Measurements from ENCODE around the gene LRRC25.
"Not testable (repeated sequence)": the region's sequence is repeated elsewhere in the genome, so short reads cannot be mapped to it uniquely, and the experiment has no call there.

Gene LRRC25

DNA sequence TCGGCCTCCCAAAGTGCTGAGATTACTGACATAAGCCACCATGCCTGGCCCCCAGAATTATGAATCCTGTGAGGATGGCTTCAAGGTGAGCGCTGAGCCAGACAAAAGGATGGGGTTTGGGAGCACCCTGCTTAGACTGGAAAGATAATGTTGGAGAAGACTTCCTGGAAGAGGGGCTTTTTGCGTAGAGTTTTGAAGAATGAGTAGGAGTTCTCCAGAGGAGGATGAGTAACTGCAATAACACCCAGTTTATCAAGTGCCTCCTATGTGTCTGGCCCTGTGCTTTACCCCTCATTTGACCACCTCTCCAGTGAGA is 12.1 kb downstream of the LRRC25 start:
- no peaks in the 10 kb centered on the region for H3K9me3 ChIP-seq (ENCODE audit: control insufficient read depth, low read length)
- TF ChIP-seq, protein P1, sequence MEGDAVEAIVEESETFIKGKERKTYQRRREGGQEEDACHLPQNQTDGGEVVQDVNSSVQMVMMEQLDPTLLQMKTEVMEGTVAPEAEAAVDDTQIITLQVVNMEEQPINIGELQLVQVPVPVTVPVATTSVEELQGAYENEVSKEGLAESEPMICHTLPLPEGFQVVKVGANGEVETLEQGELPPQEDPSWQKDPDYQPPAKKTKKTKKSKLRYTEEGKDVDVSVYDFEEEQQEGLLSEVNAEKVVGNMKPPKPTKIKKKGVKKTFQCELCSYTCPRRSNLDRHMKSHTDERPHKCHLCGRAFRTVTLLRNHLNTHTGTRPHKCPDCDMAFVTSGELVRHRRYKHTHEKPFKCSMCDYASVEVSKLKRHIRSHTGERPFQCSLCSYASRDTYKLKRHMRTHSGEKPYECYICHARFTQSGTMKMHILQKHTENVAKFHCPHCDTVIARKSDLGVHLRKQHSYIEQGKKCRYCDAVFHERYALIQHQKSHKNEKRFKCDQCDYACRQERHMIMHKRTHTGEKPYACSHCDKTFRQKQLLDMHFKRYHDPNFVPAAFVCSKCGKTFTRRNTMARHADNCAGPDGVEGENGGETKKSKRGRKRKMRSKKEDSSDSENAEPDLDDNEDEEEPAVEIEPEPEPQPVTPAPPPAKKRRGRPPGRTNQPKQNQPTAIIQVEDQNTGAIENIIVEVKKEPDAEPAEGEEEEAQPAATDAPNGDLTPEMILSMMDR (IDR thresholded peaks at IDR 0.05) = no peak
- no peak overlapping the region for H3K4me2 ChIP-seq (ENCODE audit: low read length)
- H3K4me3 ChIP-seq (ENCODE audit: low read depth, low read length) = no peak overlapping the region
- no peak overlapping the region for H3K9ac ChIP-seq
- H3K36me3 ChIP-seq (ENCODE audit: control insufficient read depth, insufficient read depth, low read length) = no peaks in the 10 kb centered on the region
- H3K27ac ChIP-seq = no peak overlapping the region
- no peak overlapping the region for H2AFZ ChIP-seq
- H3K4me1 ChIP-seq = peaks cover 11% of the 10 kb centered on the region
- H3K79me2 ChIP-seq = no peaks in the 10 kb centered on the region
- H3K27me3 ChIP-seq (ENCODE audit: control insufficient read depth, insufficient read depth, low read length) = no peaks in the 10 kb centered on the region

DNA sequence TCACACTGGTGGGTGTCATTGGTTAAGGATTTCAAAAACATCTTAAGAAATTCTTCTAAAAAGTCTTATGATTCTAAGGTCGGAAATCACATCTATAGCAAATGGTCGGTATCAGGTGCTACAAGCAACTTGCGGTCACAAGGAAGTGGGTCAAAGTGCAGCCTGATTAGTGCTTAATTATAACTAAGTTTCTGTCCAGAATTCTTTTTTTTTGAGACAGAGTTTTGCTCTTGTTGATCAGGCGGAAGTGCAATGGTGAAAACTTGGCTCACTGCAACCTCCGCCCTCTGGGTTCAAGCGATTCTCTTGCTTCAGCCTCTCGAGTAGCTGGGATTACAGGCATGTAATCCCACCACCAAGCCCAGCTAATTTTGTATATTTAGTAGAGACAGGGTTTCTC is 12.6 kb downstream of the LRRC25 start:
- no peak overlapping the region for H3K4me3 ChIP-seq (ENCODE audit: low read depth, low read length)
- no peak overlapping the region for H2AFZ ChIP-seq
- H3K4me1 ChIP-seq = peaks cover 15% of the 10 kb centered on the region
- H3K4me2 ChIP-seq (ENCODE audit: low read length) = no peak overlapping the region
- H3K36me3 ChIP-seq (ENCODE audit: control insufficient read depth, insufficient read depth, low read length) = no peaks in the 10 kb centered on the region
- TF ChIP-seq, protein P1 (IDR thresholded peaks at IDR 0.05) = no peak
- H3K79me2 ChIP-seq = no peaks in the 10 kb centered on the region
- no peaks in the 10 kb centered on the region for H3K9me3 ChIP-seq (ENCODE audit: control insufficient read depth, low read length)
- H3K27ac ChIP-seq = no peak overlapping the region
- H3K27me3 ChIP-seq (ENCODE audit: control insufficient read depth, insufficient read depth, low read length) = no peaks in the 10 kb centered on the region
- H3K9ac ChIP-seq = no peak overlapping the region

DNA sequence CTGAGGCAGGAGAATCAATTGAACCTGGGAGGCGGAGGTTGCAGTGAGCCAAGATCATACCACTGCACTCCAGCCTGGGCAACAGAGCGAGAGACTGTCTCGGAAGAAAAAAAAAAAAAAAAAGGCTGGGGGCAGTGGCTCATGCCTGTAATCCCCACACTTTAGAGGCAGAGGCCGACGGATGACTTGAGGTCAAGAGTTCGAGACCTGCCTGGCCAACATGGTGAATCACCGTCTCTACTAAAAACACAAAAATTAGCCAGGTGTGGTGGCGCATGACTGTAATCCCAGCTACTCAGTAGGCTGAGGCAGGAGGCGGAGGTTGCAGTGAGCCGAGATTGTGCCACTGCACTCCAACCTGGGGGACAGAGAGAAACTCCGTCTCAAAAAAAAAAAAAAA is 13.8 kb downstream of the LRRC25 start:
- not testable (repeated sequence) for H3K79me2 ChIP-seq; H3K4me2 ChIP-seq (ENCODE audit: low read length); H3K36me3 ChIP-seq (ENCODE audit: control insufficient read depth, insufficient read depth, low read length); H3K9ac ChIP-seq; H2AFZ ChIP-seq; H3K27ac ChIP-seq; H3K9me3 ChIP-seq (ENCODE audit: control insufficient read depth, low read length); H3K27me3 ChIP-seq (ENCODE audit: control insufficient read depth, insufficient read depth, low read length); H3K4me3 ChIP-seq (ENCODE audit: low read depth, low read length)
- H3K4me1 ChIP-seq = peaks cover 15% of the 10 kb centered on the region

DNA sequence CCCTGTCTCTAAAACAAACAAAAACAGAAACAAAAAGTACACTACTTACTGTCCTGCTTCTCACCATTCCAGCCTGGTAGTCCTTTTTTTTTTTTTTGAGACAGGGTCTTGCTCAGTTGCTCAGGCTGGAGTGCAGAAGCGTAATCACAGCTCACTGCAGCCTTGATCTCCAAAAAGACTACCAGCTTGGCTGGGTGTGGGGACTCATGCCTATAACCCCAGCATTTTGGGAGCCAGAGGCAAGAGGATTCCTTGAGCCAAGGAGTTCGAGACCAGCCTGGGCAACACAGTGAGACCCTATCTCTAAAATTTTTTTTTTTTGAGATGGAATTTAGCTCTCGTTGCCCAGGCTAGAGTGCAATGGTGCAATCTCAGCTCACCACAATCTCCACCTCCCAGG is 16.6 kb downstream of the LRRC25 start:
- H2AFZ ChIP-seq = peak overlapping the region; percentile 89
- no peak overlapping the region for H3K4me3 ChIP-seq (ENCODE audit: low read depth, low read length)
- H3K79me2 ChIP-seq = no peaks in the 10 kb centered on the region
- TF ChIP-seq, protein P1 (IDR thresholded peaks at IDR 0.05) = no peak
- no peak overlapping the region for H3K4me2 ChIP-seq (ENCODE audit: low read length)
- peak overlapping the region; percentile 71 for H3K27ac ChIP-seq
- no peaks in the 10 kb centered on the region for H3K9me3 ChIP-seq (ENCODE audit: control insufficient read depth, low read length)
- H3K36me3 ChIP-seq (ENCODE audit: control insufficient read depth, insufficient read depth, low read length) = no peaks in the 10 kb centered on the region
- H3K9ac ChIP-seq = no peak overlapping the region
- no peaks in the 10 kb centered on the region for H3K27me3 ChIP-seq (ENCODE audit: control insufficient read depth, insufficient read depth, low read length)
- peaks cover 8% of the 10 kb centered on the region for H3K4me1 ChIP-seq

DNA sequence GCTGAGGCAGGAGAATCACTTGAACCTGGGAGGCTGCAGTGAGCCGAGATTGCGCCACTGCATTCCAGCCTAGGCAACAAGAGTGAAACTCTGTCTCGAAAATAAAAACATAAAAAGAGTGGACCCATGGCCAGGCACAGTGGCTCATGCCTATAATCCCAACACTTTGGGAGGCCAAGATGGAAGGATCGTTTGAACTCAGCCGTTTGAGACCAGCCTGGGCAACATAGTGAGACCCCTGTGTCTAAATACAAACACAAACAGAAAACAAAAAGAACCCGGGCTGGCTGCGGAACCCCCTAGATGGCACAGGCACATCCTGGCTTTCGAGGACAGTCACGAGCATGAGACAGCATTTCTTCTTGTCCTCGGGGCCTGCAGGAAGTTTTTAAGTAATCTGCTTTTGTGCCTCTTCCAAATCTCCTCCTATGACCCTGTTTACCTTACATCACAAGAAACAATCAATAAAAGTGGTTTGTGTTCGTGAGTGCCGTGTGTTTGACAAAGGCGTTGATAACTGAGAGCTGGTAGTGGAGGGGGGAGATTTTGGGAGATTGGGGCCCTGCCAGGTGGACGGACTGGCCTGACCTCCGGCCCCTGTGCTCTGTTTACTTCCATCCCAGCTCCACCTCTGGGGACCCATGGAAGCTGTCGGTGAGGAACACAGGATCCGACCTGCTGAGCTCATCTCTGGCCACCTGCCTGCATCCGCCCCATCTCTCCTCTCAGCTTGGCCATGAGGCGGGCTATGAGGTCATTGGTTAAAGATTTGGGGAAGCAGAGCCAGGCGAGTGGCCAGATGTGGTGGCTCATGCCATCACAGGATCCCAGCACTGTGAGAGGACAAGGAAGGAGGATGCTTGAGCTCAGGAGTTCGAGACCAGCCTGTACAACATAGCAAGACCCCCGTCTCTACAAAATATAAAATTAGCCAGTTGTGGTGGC is 17.3 kb downstream of the LRRC25 start:
- H3K27me3 ChIP-seq (ENCODE audit: control insufficient read depth, insufficient read depth, low read length) = no peaks in the 10 kb centered on the region
- peaks cover 8% of the 10 kb centered on the region for H3K4me1 ChIP-seq
- no peaks in the 10 kb centered on the region for H3K79me2 ChIP-seq
- TF ChIP-seq, protein P1 (IDR thresholded peaks at IDR 0.05) = no peak
- peak overlapping the region; percentile 10 for H3K4me2 ChIP-seq (ENCODE audit: low read length)
- H3K27ac ChIP-seq = peak overlapping the region; percentile 71
- no peak overlapping the region for H3K4me3 ChIP-seq (ENCODE audit: low read depth, low read length)
- H3K36me3 ChIP-seq (ENCODE audit: control insufficient read depth, insufficient read depth, low read length) = no peaks in the 10 kb centered on the region
- H3K9me3 ChIP-seq (ENCODE audit: control insufficient read depth, low read length) = no peaks in the 10 kb centered on the region
- H2AFZ ChIP-seq = peak overlapping the region; percentile 89
- H3K9ac ChIP-seq = no peak overlapping the region
